Fibroblast of skin of abdomen (primary cell): Measurements from ENCODE around the gene GSTCD.

Experiments used
- DNase-seq: peaks from one replicate; pipeline ENCODE4 v3.0.0-alpha.2; 2013

Gene GSTCD

DNA sequence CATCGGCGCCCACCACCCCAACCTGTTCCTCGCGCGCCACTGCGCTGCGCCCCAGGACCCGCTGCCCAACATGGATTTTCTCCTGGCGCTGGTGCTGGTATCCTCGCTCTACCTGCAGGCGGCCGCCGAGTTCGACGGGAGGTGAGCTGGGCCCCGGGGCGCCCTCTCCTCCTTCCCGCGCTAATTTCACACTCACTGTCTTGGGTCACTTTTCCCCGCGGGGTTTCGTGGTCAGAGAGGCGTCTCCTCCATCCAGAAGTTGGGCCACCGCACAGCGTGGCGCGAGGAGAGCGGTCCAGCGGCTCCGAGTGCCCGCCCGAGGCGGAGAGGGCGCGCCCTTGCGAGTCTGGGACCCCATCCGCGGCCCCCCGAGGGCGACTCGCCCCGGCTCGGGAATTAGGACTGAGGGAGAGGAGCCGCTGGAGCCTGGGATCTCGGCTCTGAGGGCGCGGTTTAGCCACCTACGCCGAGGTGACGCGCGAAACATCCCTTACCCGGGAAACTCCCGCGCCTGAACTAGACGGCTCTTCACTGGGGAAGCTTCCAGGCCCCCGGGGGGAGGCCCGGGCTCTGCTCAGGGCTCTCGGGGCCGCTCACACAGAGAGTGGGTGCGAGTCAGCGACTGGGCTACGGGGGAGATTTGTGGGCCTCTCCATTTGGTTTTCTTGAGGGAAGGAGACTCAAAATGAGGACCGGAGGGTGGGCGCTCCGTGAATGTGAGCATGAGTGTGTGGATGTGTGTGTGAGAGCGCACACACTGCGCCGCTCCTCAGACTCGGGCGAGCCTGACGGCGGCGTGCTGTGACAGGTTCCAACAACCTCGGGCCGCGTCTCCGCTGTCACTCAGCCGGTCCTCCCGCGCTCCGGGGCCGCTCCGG lies 187.2 kb downstream of the GSTCD start:
- DNase-seq = no peak

DNA sequence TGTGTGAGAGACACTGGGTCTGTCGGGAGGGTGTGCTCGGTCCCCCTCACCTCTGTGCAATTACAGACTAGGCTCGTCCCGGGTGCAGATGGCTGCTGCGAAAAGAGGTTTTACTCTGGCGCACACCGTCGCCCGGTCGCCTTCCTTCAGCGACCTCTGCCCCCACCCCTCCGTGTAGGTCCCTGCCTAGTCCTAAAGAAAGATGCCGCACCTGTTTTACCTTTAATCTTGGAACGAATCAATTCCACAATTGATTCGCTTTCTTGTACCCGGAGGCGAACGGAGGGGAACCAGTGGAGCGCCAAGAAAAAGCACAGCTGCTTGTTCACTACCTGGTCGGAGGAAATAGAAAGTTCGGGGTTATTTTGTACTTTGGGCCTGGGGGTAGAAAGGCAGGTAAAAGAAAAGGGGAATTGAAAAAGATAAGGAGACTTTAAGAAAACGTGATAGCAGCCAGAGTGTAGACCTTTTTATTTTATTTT lies 187.9 kb downstream of the GSTCD start:
- no peak for DNase-seq
